ENCODE results near the gene PARN.
A peak's percentile ranks its signal among the peaks of the same experiment; 100 is the strongest.

PARN gene

DNA sequence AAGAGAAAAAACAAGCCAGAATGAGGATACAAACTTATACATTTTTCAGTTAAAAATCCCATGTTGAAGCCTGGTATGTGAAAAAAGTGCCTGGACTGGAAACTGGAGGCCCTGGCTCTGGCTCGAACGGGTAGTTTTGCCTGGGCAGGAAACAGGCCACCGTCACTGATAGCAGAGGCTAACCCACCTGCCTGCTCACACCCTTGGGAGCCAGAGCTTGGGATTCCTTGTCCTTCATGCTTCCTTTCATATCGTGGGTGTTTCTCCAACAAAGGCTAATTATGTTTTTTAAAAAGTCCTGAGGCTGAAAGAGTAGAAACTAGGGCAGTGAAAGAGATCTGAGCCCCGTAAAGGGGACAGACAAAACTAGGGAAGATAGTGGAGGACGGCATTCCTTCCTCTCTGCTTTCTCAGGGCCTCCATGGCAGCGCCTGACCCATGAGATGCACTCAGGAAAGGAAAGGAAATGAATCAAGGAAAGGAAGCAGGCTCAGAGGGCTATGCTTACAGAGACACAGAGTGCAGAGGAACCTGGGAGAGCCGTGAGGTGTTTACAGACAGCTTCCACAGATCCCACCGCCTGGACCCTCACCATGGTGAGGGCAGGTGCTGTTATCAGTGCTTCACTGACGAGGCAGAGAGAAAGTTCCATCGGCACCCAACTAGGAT lies 138.1 kb downstream of the PARN start:
- no peak for TF ChIP-seq CTCF (IDR thresholded peaks at IDR 0.05; ENCODE audit: low read depth, low read length)
- no peaks in the 10 kb centered on the region for H3K27me3 ChIP-seq (ENCODE audit: insufficient read depth, low read depth, severe bottlenecking)

GRCh38 chr16:14490235-14490634 lies 139.8 kb downstream of the PARN start:
- no peaks in the 10 kb centered on the region for H3K9me3 ChIP-seq (ENCODE audit: severe bottlenecking)
- TF ChIP-seq CTCF (IDR thresholded peaks at IDR 0.05; ENCODE audit: low read depth, low read length) = no peak
- no peak overlapping the region for H3K27ac ChIP-seq
- no peaks in the 10 kb centered on the region for H3K27me3 ChIP-seq (ENCODE audit: insufficient read depth, low read depth, severe bottlenecking)
- H3K4me3 ChIP-seq (ENCODE audit: low read depth, low read length) = no peak overlapping the region
- no peaks in the 10 kb centered on the region for H3K36me3 ChIP-seq
- no peak for DNase-seq

More for the DNA sequence above, 138.1 kb downstream of the PARN start:
- Histone ChIP-seq H3K27ac (no peak overlapping the region), H3K4me3 (ENCODE audit: low read depth, low read length) (no peak overlapping the region), H3K9me3 (ENCODE audit: severe bottlenecking) (no peaks in the 10 kb centered on the region), H3K36me3 (no peaks in the 10 kb centered on the region)
- no peak for DNase-seq

GRCh38 chr16:14489460-14489859 lies 140.6 kb downstream of the PARN start:
- no peak overlapping the region for H3K4me3 ChIP-seq (ENCODE audit: low read depth, low read length)
- H3K9me3 ChIP-seq (ENCODE audit: severe bottlenecking) = no peaks in the 10 kb centered on the region
- peak; percentile 20 for DNase-seq
- H3K36me3 ChIP-seq = no peaks in the 10 kb centered on the region
- H3K27ac ChIP-seq = no peak overlapping the region
- TF ChIP-seq CTCF (IDR thresholded peaks at IDR 0.05; ENCODE audit: low read depth, low read length) = peak; percentile 42; the same call in 1 of the 2 replicates
- no peaks in the 10 kb centered on the region for H3K27me3 ChIP-seq (ENCODE audit: insufficient read depth, low read depth, severe bottlenecking)

DNA sequence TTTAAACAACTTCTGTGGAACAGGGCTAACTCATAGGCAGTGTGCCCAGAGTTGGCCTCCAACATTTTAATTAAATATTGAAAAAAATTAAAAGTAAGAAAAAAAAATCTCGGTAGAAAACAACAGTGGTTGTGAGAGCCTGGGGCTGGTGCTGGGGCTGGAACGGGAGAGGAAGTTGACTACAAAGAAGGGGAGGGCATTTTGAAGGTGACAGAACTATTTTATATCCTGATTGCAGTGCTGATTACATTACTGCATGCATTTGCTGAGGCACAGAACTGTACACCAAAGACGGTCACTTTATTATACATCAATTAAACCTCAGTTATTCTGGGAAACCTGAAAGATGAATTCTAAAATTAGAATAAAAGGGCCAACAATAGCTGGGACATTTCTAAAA lies 142.5 kb downstream of the PARN start:
- Histone ChIP-seq H3K9me3 (ENCODE audit: severe bottlenecking) (no peaks in the 10 kb centered on the region), H3K27ac (no peak overlapping the region), H3K36me3 (no peaks in the 10 kb centered on the region), H3K27me3 (ENCODE audit: insufficient read depth, low read depth, severe bottlenecking) (no peaks in the 10 kb centered on the region), H3K4me3 (ENCODE audit: low read depth, low read length) (no peak overlapping the region)
- DNase-seq = no peak
- no peak for TF ChIP-seq CTCF (IDR thresholded peaks at IDR 0.05; ENCODE audit: low read depth, low read length)

DNA sequence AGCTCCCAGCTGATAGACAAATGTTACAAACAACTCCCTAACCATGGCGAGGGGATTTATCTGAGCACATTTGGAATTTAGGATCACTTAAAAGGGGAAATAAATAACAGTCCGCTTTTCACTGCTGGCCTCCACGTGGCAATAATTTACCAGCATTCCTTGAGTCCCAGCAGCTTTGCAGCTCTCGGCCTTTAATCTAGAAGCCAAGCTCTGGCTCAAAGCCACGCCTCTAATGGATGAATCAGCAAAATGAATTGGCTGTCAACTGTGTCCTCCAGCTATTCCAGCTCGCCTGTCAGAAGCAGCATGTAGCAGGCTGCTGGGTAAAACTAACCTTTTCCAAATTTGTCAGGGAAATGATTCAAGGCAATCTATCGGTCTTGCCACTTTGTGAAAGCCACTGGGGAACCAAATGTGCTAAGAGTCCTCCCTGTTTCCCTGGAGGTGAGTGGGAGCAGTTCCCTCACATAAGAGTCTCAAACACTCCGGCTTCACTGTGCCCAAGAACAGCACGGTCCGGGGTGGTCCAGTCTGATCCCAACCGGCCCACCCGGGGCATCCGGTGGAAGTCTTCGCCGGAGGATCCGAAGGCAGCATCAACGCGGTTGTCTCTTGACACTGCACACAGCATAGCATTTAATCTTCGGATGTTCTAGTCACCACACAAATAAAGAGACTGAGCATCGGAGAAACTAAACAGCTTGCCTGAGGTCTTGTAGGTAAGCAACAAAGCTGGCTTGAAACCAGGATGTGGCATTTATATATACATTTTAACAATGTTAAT lies 143.3 kb downstream of the PARN start:
- no peak for TF ChIP-seq CTCF (IDR thresholded peaks at IDR 0.05; ENCODE audit: low read depth, low read length)
- no peak overlapping the region for H3K4me3 ChIP-seq (ENCODE audit: low read depth, low read length)
- peaks cover 2% of the 10 kb centered on the region for H3K36me3 ChIP-seq
- H3K27me3 ChIP-seq (ENCODE audit: insufficient read depth, low read depth, severe bottlenecking) = no peaks in the 10 kb centered on the region
- DNase-seq = peak; percentile 41
- H3K9me3 ChIP-seq (ENCODE audit: severe bottlenecking) = no peaks in the 10 kb centered on the region
- no peak overlapping the region for H3K27ac ChIP-seq
